Hepatocyte (in vitro differentiated cells): Measurements from ENCODE around the gene TMEM108.

Source experiments
- CTCF ChIP-seq: fragments of 200-600 bp; sonication (generic); IDR thresholded peaks from 2 replicates; pipeline ENCODE4 v1.5.1; 2016; ENCODE audit warnings: antibody characterized with exemption, mild to moderate bottlenecking; ENCODE audit not compliant: poor library complexity
- EZH2 ChIP-seq: fragments of 200-600 bp; sonication (generic); IDR thresholded peaks from 2 replicates; pipeline ENCODE4 v1.6.1; 2016; ENCODE audit warnings: antibody characterized with exemption, mild to moderate bottlenecking, borderline replicate concordance
- EZH2phosphoT487 ChIP-seq: fragments of 200-600 bp; sonication (generic); IDR thresholded peaks from one replicate; pipeline ENCODE4 v1.6.1; 2018; ENCODE audit warnings: antibody characterized with exemption, mild to moderate bottlenecking, low read depth, moderate library complexity; ENCODE audit not compliant: unreplicated experiment, severe bottlenecking

- TF ChIP-seq CTCF (no peak), EZH2 (no peak), EZH2phosphoT487 (no peak)
These were observed 120.5 kb downstream of the TMEM108 start for GRCh38 chr3:133158686-133159085.
